NCI-H226 (cell line): Measurements from ENCODE around the gene UNC5A.
"Not testable (repeated sequence)": the region's sequence is repeated elsewhere in the genome, so short reads cannot be mapped to it uniquely, and the experiment has no call there.

Source experiments
- DNase-seq: peaks from one replicate; pipeline ENCODE4 v3.0.0-alpha.2; 2015

Gene UNC5A

DNA sequence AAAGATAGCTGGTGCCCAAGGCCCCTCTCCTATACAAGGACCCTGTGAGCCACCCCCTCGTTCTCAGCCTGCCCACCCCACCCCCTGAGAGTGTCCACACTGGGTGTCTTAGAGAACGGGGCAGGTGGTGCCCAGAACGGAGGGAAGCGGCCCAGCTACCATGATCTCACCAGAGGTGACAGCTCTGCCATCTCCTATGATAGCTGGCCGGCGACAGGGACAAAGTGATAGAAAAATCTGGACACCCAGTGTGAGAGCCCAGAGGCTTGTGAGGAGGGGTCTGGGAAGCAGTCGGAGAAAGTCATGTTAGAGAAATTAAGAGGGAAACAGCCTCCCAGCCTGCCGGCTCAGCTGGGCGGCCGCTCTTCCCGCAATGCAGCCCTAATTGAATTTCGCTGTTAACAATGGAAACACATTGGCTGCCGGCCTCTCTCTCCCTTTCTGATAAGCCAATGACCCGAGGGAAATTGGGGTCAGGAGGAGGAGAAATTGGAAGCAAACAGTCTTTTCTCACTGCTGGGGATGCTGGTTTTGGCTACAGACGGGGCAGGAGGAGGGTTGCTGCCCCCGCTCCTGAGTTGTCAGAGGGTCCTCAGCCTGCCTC lies 56.5 kb downstream of the UNC5A start:
- DNase-seq, result no peak

DNA sequence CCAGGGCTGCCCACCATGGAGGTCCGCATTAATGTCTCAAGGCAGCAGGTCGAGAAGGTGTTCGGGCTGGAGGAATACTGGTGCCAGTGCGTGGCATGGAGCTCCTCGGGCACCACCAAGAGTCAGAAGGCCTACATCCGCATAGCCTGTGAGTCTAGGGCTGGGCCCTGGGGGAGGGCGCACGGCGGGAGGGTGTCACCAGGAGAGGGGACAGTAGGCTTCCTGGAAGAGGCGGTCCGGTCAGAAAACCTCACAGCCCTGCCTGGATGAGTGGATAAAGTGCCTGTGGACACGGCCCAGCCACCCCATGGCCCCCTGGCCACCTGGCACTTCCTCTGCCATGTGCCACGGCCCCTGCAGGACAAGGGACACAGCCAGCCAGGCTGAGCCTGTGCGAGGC lies 57.8 kb downstream of the UNC5A start:
- no peak for DNase-seq

- no peak for DNase-seq
Observed at GRCh38 chr5:176868731-176869130, 58.4 kb downstream of the UNC5A start.

GRCh38 chr5:176869501-176870109 lies 59.2 kb downstream of the UNC5A start:
- no peak for DNase-seq

DNA sequence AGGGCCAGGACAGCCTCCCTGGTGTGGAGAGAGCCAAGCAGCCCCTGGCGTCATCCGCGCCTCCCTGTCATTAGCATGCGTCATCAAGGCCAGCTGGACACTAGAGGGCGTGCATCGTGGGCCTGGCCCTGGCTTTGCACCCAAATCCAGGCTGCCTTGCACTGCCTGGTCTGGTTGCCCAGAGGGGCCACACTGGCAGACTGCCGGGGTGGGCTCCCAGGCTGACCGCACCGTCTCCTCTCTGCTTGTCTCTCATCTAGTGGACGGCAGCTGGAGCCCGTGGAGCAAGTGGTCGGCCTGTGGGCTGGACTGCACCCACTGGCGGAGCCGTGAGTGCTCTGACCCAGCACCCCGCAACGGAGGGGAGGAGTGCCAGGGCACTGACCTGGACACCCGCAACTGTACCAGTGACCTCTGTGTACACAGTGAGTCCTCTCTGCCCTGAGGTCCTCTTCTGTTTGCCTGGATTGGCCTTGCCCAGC lies 59.8 kb downstream of the UNC5A start:
- DNase-seq, result no peak

DNA sequence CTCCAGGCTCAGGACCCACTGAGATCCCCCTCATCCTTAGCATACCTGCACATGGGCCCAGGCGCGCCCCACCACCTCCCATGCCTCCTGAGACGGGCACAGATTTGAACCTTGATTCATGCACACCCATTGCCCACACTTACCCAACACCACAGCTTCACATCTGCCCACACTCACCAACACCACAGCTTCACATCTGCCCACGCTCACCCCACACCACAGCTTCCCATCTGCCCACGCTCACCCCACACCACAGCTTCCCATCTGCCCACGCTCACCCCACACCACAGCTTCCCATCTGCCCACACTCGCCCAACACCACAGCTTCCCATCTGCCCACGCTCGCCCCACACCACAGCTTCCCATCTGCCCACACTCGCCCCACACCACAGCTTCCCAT lies 60.3 kb downstream of the UNC5A start:
- DNase-seq, result not testable (repeated sequence)

DNA sequence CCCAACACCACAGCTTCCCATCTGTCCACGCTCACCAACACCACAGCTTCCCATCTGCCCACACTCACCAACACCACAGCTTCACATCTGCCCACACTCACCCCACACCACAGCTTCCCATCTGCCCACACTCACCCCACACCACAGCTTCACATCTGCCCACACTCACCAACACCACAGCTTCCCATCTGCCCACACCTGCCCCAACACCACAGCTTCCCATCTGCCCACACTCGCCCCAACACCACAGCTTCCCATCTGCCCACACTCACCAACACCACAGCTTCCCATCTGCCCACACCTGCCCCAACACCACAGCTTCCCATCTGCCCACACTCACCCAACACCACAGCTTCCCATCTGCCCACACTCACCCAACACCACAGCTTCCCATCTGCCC lies 62.2 kb downstream of the UNC5A start:
- not testable (repeated sequence) for DNase-seq

DNA sequence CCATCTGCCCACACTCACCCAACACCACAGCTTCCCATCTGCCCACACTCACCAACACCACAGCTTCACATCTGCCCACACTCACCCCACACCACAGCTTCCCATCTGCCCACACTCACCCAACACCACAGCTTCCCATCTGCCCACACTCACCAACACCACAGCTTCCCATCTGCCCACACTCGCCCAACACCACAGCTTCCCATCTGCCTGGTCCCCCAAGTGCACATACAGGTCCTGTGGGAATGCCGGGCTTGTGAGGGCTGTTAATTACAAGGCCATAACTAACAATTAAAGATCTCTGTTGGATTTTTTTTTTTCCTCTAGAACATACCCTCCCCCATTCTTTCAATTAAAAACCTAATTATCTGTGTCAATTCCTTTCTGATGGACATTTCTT lies 62.7 kb downstream of the UNC5A start:
- not testable (repeated sequence) for DNase-seq

DNA sequence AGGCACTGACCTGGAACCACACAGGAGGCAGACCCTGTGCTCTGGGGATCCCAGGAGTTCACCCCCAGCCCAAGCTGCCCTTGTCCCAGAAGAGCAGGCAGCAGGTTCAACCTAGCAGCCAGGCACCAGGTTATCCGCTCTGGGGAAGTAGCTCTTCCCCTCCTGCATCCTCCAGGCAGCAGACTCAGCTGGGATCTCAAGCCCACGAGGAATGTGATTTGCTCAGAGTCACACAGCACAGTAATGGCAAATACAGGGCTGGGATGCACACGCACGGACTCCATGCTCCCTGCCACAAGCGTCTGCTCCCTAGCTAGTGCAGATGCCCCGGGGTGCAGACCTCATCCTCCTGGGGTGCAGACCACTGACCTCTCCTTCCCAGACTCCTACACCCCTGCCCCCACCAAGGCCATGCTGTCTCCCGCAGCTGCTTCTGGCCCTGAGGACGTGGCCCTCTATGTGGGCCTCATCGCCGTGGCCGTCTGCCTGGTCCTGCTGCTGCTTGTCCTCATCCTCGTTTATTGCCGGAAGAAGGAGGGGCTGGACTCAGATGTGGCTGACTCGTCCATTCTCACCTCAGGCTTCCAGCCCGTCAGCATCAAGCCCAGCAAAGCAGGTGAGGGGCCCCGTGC lies 63.3 kb downstream of the UNC5A start:
- no peak for DNase-seq

DNA sequence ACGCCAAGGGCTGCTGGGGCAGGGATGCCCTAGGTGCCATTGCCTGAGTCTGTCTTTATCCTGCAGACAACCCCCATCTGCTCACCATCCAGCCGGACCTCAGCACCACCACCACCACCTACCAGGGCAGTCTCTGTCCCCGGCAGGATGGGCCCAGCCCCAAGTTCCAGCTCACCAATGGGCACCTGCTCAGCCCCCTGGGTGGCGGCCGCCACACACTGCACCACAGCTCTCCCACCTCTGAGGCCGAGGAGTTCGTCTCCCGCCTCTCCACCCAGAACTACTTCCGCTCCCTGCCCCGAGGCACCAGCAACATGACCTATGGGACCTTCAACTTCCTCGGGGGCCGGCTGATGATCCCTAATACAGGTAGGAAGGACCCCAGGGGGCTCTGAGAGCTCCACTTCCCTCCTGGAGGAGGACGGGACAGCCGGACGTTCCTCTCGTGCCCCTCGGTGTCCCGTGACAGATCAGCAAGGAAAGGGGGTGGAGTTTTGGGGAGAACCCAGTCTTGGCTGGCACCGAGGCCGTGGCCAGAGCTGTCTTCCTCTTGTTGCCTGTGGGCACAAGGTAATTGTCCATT lies 63.9 kb downstream of the UNC5A start:
- DNase-seq, result no peak

DNA sequence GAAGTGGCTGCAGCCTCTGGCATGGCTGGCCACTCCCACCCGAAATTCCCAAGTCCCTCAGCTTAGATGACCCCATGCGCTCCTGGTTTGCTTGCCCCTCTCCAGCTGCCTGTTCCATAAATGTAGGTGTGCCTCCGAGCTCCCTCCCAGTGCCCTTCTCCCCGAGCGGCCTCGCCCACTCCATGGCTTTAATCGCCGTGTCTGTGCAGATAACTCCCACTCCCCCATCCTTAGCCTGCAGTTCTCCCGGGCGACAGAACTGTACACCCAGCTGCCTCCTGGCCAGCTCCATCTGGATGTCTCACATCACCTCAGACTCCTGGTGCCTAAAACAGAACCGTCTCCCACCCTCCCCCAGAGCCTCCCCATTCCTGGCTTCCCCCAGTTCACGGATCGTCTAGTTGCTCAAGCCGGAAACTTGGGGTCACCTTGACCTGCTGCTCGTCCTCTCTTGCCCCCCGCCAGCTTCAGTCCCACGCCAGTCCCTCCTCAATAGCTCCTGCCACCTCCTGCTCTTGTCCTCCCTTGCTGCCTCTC lies 64.7 kb downstream of the UNC5A start:
- no peak for DNase-seq

GRCh38 chr5:176875783-176876505 lies 65.6 kb downstream of the UNC5A start:
- no peak for DNase-seq

DNA sequence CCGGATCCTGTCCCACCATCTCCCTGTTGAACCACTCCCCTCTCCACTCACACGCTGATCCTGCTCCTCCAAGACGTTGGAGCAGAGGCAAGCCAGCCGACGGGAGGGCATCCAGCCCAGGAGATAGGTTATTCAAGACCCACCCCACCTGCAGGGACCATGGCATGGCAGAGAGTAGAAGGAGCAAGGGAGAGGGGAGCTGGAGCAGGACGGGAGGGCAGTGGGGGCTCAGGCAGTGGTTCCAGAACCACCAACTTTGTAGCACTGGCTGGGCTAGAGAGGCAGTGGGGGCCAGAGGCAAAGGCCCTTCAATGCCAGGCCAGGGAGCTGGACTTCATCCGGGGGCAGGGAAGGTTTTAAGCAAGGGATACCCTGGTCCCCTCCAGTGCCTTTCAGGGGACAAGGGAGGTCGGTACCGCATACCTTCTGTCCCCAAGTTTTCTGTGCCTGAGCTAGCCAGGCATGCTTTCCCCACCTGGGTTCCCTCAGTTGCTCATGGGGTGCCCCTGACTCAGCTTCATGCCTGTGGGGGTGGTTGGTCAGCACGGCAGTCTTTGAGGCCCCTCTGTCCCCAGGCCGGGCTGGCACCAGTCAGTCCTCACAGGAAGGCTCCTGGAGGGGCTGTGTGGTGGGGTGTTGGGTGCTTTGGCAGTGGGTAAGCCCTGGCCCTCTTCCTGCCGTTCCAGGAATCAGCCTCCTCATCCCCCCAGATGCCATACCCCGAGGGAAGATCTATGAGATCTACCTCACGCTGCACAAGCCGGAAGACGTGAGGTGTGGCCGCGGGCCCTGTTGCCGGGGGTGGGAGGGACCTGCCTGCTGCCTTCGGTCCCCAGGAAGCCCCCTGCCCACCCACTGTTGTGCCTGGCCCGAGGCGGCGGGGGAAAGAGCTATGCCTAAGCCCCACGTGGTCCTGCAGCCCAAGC lies 66.4 kb downstream of the UNC5A start:
- DNase-seq, result no peak

GRCh38 chr5:176877793-176878331 lies 67.5 kb downstream of the UNC5A start:
- no peak for DNase-seq

DNA sequence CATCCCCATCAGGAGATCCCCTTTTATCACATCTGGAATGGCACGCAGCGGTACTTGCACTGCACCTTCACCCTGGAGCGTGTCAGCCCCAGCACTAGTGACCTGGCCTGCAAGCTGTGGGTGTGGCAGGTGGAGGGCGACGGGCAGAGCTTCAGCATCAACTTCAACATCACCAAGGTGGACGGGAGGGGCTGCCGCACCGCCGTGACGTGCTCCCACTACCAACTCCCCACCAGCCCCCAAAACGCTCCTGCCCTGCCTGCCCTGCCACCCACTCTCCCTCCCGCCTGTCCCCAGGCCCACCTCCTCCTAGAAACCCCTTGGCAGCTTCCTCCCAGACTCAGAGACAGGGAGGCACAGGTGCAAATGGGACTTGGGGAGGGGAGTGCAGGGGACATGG lies 68.1 kb downstream of the UNC5A start:
- no peak for DNase-seq

- DNase-seq, result no peak
Observed at GRCh38 chr5:176878906-176879662, 68.7 kb downstream of the UNC5A start.

DNA sequence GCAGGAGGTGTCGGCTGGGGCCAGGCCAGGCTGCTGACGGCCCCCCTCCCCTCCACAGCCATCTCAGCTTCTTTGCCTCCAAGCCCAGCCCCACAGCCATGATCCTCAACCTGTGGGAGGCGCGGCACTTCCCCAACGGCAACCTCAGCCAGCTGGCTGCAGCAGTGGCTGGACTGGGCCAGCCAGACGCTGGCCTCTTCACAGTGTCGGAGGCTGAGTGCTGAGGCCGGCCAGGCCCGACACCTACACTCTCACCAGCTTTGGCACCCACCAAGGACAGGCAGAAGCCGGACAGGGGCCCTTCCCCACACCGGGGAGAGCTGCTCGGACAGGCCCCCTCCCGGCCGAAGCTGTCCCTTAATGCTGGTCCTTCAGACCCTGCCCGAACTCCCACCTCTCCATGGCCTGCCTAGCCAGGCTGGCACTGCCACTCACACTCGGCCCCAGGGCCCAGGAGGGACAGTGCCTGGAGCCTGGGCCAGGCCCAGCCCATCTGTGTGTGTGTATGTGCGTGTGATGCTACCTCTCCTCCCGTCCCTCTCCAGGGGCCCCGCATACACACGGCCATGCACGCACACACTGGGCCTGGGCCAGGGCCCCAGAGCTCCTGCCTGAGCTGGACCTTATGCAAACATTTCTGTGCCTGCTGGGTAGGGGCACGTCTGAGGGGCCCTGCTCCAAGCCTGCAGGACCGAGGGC lies 69.5 kb downstream of the UNC5A start:
- no peak for DNase-seq

DNA sequence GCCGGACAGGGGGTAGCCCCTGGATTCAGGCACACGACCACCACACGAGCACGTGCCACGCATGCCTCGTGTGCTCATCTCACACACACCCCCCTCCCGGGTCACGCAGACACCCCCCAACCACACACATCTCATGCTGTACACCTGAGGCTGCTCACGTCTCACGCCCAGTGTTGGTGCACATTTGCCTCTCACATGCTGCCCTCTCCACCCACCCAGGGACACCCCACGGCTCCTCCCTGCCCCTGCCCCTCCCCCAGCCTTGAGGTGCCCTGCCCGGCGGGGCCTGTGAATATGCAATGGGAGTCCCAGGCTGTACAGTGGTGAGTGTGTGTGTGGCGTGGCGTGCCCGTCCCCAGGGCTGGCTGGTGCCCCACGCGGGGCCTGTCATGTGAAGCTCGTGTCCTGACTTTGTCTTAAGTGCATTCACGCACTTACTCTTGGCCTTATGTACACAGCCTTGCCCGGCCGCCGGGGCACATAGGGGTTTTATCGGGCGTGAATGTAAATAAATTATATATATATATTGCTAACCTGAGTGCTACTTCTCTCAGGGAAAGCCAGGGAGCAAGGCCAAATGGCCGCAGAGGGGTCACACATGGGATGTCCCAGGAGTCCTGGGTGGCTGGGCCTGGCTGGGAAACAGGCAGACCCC lies 70.1 kb downstream of the UNC5A start:
- DNase-seq, result no peak

DNA sequence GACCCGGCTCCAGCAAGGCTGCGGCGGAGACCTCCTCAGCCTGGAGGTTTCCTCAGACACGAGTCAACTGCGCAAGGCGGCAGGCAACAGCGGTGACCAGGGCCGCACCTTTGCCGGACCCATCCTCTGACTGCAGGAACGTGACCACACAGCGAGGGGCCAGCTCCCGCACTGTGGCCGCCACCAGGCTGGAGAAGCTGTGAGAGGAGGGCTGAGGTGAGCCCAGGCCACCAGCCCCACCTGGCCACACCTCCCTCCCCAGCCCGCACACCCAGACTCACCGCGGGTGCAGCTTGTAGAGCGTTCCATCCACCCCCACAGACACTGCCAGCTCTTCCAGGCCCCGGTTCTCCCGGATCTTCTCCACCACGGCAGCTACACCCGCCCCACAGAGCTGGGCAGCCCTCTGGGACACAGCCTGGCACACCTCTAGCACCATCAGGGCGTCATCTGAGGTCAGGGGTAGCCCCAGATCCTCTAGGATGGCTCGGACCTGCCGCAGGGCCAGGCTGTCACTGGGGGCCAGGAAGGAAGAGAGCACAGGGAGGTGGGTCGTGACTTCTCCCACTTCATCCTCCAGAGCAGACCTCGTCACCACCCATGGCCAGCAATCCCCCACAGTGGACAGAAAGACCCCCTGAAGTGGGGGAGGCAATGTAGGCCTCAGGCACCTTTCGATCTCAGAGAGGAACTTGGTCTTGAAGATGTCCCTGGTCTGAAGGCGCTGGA lies 70.8 kb downstream of the UNC5A start:
- no peak for DNase-seq
